Mucosa of rectum (tissue), 2 donors: Measurements from ENCODE around the gene CXorf66.
"Not testable (repeated sequence)": the region's sequence is repeated elsewhere in the genome, so short reads cannot be mapped to it uniquely, and the experiment has no call there.

Source experiments
- H3K27ac ChIP-seq, 2 donors: one replicate each; pipeline ENCODE4 v1.7.0; 2013; ENCODE audit warnings: inconsistent platforms in 2 of 2, low read depth in 2 of 2, low read length in 2 of 2
- H3K27me3 ChIP-seq, 2 donors: one replicate each; pipeline ENCODE4 v1.7.0; 2013; ENCODE audit warnings: low read length in 2 of 2; ENCODE audit not compliant: control insufficient read depth in 2 of 2, insufficient read depth in 2 of 2
- H3K36me3 ChIP-seq, 2 donors: one replicate each; pipeline ENCODE4 v1.7.0; 2013; ENCODE audit warnings: low read length in 2 of 2; ENCODE audit not compliant: control insufficient read depth in 2 of 2, insufficient read depth in 2 of 2
- H3K4me1 ChIP-seq, 2 donors: one replicate each; pipeline ENCODE4 v1.7.0; 2013; ENCODE audit warnings: low read length in 2 of 2, mild to moderate bottlenecking in 1 of 2; ENCODE audit not compliant: control insufficient read depth in 2 of 2, insufficient read depth in 2 of 2
- H3K4me3 ChIP-seq, 2 donors: one replicate each; pipeline ENCODE4 v1.7.0; 2013; ENCODE audit warnings: low read length in 2 of 2
- H3K9ac ChIP-seq, 2 donors: one replicate each; pipeline ENCODE4 v1.7.0; 2013; ENCODE audit warnings: low read length in 2 of 2, low read depth in 1 of 2, mild to moderate bottlenecking in 1 of 2
- H3K9me3 ChIP-seq, 2 donors: one replicate each; pipeline ENCODE4 v1.7.0; 2013; ENCODE audit warnings: low read length in 2 of 2; ENCODE audit not compliant: control insufficient read depth in 2 of 2
- donor health status: healthy.
- donor health status: Normal muscosa, but diverticular disease.

CXorf66 gene

GRCh38 chrX:139961091-139961490, 4.2 kb downstream of the CXorf66 start:
- not testable (repeated sequence) for H3K4me1 ChIP-seq, H3K36me3 ChIP-seq, H3K27me3 ChIP-seq, H3K27ac ChIP-seq, H3K9ac ChIP-seq, H3K4me3 ChIP-seq, H3K9me3 ChIP-seq

DNA sequence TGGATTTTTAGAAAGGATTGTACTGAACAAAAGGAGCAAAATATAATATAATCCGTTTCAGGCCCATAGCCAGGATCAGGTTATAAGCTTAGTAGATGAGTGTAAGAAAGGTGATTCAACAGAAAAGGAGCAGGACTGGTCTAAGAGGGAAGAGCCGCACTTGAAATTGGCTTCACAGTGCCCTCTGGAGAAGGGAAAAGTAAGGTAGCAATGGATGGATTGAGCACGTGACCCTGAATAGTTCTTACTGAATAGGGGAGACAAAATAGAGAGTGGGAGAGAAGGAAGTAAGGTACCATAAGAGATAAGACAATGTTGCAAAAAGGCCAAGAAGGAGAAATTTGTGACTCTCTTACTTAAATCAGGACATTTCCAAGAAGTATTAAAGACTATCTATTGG, 15.6 kb downstream of the CXorf66 start:
- no peaks in the 10 kb centered on the region for H3K4me1 ChIP-seq
- no peak overlapping the region for H3K9ac ChIP-seq
- no peaks in the 10 kb centered on the region for H3K9me3 ChIP-seq
- H3K36me3 ChIP-seq: no peaks in the 10 kb centered on the region
- H3K4me3 ChIP-seq: no peak overlapping the region
- peaks cover 0 to under 1% of the 10 kb centered on the region in 2 donors for H3K27me3 ChIP-seq
- no peak overlapping the region for H3K27ac ChIP-seq

GRCh38 chrX:139945075-139945474, 20.2 kb downstream of the CXorf66 start:
- Histone ChIP-seq H3K9ac (no peak overlapping the region), H3K27ac (no peak overlapping the region), H3K4me3 (no peak overlapping the region), H3K36me3 (no peaks in the 10 kb centered on the region), H3K27me3 (no peaks in the 10 kb centered on the region), H3K4me1 (no peaks in the 10 kb centered on the region), H3K9me3 (no peaks in the 10 kb centered on the region)

DNA sequence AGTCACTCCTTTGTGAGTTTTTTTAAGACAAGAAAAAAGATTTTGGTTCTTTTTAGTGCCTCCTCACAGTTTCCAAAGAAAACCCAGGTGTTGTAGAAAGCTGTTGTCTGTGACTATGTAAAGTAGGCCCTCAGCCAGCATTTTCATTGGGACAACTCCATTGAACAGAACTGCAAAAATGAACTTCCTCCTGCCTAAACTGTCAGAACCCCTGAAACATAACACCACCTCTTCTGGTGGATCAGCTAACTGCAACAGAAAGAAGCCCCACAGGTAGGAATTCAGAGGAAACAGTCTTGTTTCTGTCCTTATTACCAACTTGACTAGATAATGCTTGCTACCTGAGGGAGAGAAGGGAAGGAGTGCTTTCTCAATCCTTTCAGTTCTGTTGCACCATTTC, 29.1 kb downstream of the CXorf66 start:
- Histone ChIP-seq H3K27ac (no peak overlapping the region), H3K4me1 (no peaks in the 10 kb centered on the region), H3K27me3 (no peaks in the 10 kb centered on the region), H3K4me3 (no peak overlapping the region), H3K9ac (no peak overlapping the region), H3K9me3 (no peaks in the 10 kb centered on the region), H3K36me3 (no peaks in the 10 kb centered on the region)

DNA sequence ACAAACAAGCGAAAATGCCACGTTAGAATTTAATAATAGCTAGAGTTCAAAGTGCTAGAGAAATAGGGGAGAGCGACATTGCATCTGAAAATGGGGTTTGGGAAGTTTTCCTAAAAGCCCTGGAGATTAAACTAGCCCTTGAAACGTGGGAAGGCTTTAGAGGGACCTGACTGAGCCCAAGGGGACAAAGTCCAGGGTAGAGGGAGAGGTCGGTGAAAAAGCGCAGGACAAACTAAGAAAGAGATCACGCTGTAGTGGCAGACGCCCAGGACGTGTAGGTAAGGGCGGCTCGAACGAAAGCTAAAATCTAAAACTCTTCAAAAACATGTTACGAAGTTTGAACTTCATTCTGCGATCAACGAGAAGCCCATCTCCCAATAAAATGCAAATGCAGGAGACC, 31.4 kb downstream of the CXorf66 start:
- H3K27me3 ChIP-seq: no peaks in the 10 kb centered on the region
- H3K36me3 ChIP-seq: no peaks in the 10 kb centered on the region
- H3K4me3 ChIP-seq: peak overlapping the region; percentile 66 to 77
- no peaks in the 10 kb centered on the region for H3K9me3 ChIP-seq
- H3K4me1 ChIP-seq: peaks cover 0 to 3% of the 10 kb centered on the region in 2 donors
- H3K27ac ChIP-seq: peak overlapping the region; percentile 96 to 97
- H3K9ac ChIP-seq: peak overlapping the region; percentile 52 to 63

- Histone ChIP-seq H3K9me3 (no peaks in the 10 kb centered on the region), H3K27me3 (no peaks in the 10 kb centered on the region), H3K4me3 (peak within 1 kb of the TSS; percentile 78), H3K9ac (peak within 1 kb of the TSS; percentile 63 to 87), H3K36me3 (no peaks in the 10 kb centered on the region), H3K4me1 (peaks cover 0 to 3% of the 10 kb centered on the region in 2 donors), H3K27ac (peak within 1 kb of the TSS; percentile 96 to 97)
Observed at GRCh38 chrX:139932901-139933796, 32.2 kb downstream of the CXorf66 start, which contains the start of gene ATP11C. Gene ATP11C, minus strand, starts transcription at chrX:139933053. Its CDS starts 1,011 bp downstream, at chrX:139932042.

GRCh38 chrX:139932073-139932900, 33.0 kb downstream of the CXorf66 start:
- Histone ChIP-seq H3K4me3 (peak overlapping the region; percentile 78), H3K27ac (peak overlapping the region; percentile 96 to 97), H3K4me1 (peaks cover 0 to 3% of the 10 kb centered on the region in 2 donors), H3K36me3 (no peaks in the 10 kb centered on the region), H3K9me3 (no peaks in the 10 kb centered on the region), H3K27me3 (no peaks in the 10 kb centered on the region), H3K9ac (peak overlapping the region; percentile 52 to 87)

- H3K9me3 ChIP-seq: no peaks in the 10 kb centered on the region
- H3K27ac ChIP-seq: peak overlapping the region; percentile 51 to 96
- H3K9ac ChIP-seq: peak overlapping the region; percentile 56 to 62
- H3K4me3 ChIP-seq: peak overlapping the region; percentile 67 to 78
- no peaks in the 10 kb centered on the region for H3K27me3 ChIP-seq
- no peaks in the 10 kb centered on the region for H3K36me3 ChIP-seq
- H3K4me1 ChIP-seq: peaks cover 0 to 3% of the 10 kb centered on the region in 2 donors
Observed at GRCh38 chrX:139931646-139932072, 33.7 kb downstream of the CXorf66 start.

GRCh38 chrX:139930916-139931645, 34.2 kb downstream of the CXorf66 start:
- Histone ChIP-seq H3K27me3 (no peaks in the 10 kb centered on the region), H3K9me3 (no peaks in the 10 kb centered on the region), H3K27ac (no peak overlapping the region), H3K4me1 (peaks cover 0 to 3% of the 10 kb centered on the region in 2 donors), H3K9ac (peak overlapping the region; percentile 41 to 62), H3K4me3 (peak overlapping the region; percentile 67 to 78), H3K36me3 (no peaks in the 10 kb centered on the region)
